Measurements from ENCODE around the gene RCAN2. TPM values are rescaled to one million over a fixed set of nuclear protein-coding genes. Genes with fewer than 3 reads are reported as not detected.

The RCAN2 gene
- total and polyA plus RNA-seq, 4 donors = 4.5 to 16.7 (median 4.8) TPM

DNA sequence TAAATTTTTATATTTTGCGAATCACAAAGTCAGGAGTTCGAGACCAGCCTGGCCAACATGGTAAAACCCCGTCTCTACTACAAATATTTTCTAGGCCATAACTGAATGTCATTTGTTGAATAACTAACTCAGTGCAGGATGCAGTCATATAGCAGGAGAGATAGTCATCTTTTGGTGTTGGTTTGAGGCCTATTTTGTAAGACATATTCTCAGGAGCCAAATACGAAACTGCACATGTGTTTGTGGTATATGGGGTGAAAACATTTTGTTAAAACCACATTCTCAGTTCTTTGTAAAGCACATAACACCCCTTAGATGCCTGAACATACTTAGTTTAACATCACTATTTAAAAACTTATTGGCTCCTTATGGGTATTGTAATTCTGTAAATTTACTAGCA is 315.8 kb downstream of the RCAN2 start:
- Histone ChIP-seq H3K4me3 (no peak overlapping the region), H3K9ac (ENCODE audit: insufficient read depth in 1 of 2, low read length in 2 of 2) (no peak overlapping the region), H3K36me3 (ENCODE audit: control insufficient read depth in 4 of 4, insufficient read depth in 4 of 4, low read length in 4 of 4) (no peaks in the 10 kb centered on the region), H3K9me3 (ENCODE audit: control insufficient read depth in 4 of 4, insufficient read depth in 3 of 4, low read length in 3 of 4) (no peaks in the 10 kb centered on the region), H3K27ac (ENCODE audit: low read depth in 1 of 2, low read length in 1 of 2) (no peak overlapping the region), H3K27me3 (ENCODE audit: control insufficient read depth in 3 of 3, insufficient read depth in 3 of 3, low read length in 2 of 3) (no peaks in the 10 kb centered on the region), H3K4me1 (ENCODE audit: control insufficient read depth in 5 of 5, insufficient read depth in 5 of 5, low read length in 5 of 5) (peaks cover 0 to 3% (median 0%) of the 10 kb centered on the region in 5 donors)
- TF ChIP-seq, protein P1, sequence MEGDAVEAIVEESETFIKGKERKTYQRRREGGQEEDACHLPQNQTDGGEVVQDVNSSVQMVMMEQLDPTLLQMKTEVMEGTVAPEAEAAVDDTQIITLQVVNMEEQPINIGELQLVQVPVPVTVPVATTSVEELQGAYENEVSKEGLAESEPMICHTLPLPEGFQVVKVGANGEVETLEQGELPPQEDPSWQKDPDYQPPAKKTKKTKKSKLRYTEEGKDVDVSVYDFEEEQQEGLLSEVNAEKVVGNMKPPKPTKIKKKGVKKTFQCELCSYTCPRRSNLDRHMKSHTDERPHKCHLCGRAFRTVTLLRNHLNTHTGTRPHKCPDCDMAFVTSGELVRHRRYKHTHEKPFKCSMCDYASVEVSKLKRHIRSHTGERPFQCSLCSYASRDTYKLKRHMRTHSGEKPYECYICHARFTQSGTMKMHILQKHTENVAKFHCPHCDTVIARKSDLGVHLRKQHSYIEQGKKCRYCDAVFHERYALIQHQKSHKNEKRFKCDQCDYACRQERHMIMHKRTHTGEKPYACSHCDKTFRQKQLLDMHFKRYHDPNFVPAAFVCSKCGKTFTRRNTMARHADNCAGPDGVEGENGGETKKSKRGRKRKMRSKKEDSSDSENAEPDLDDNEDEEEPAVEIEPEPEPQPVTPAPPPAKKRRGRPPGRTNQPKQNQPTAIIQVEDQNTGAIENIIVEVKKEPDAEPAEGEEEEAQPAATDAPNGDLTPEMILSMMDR (IDR thresholded peaks at IDR 0.05; ENCODE audit: control extremely low read depth, extremely low read depth) = no peak
- DNase-seq (no peak), ATAC-seq (ENCODE audit: insufficient read depth, low FRiP score) (no peak)
- WGBS, 2 donors = 84 to 87% methylated on average over 4 of the region's 4 CpGs

DNA sequence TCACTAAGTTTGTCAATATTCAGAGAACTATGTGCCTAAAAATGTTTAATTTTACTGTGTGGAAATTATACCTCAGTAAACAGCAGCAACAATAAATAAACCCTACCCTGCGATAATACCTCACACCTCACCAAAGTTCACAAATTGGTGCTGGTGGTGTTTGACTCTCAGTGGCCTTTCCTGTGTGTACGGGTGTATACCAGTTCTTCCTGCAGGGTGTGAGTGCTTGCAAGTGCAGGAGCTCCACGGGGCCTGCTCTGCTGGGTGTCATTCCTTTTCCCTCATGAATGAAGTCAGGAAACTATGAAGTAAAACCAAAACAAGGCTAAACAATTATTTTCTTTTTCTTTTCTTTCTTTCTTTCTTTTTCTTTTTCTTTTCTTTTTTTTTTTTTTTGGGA is 316.3 kb downstream of the RCAN2 start:
- Histone ChIP-seq H3K27ac (ENCODE audit: low read depth in 1 of 2, low read length in 1 of 2) (no peak overlapping the region), H3K36me3 (ENCODE audit: control insufficient read depth in 4 of 4, insufficient read depth in 4 of 4, low read length in 4 of 4) (no peaks in the 10 kb centered on the region), H3K27me3 (ENCODE audit: control insufficient read depth in 3 of 3, insufficient read depth in 3 of 3, low read length in 2 of 3) (no peaks in the 10 kb centered on the region), H3K9ac (ENCODE audit: insufficient read depth in 1 of 2, low read length in 2 of 2) (no peak overlapping the region), H3K4me3 (no peak overlapping the region), H3K4me1 (ENCODE audit: control insufficient read depth in 5 of 5, insufficient read depth in 5 of 5, low read length in 5 of 5) (peaks cover 0 to 8% (median 2%) of the 10 kb centered on the region in 5 donors), H3K9me3 (ENCODE audit: control insufficient read depth in 4 of 4, insufficient read depth in 3 of 4, low read length in 3 of 4) (no peaks in the 10 kb centered on the region)
- DNase-seq (no peak), ATAC-seq (ENCODE audit: insufficient read depth, low FRiP score) (no peak)
- 72 to 80% methylated on average over 3 of the region's 3 CpGs for WGBS, 2 donors
- TF ChIP-seq, protein P1 (IDR thresholded peaks at IDR 0.05; ENCODE audit: control extremely low read depth, extremely low read depth) = no peak

DNA sequence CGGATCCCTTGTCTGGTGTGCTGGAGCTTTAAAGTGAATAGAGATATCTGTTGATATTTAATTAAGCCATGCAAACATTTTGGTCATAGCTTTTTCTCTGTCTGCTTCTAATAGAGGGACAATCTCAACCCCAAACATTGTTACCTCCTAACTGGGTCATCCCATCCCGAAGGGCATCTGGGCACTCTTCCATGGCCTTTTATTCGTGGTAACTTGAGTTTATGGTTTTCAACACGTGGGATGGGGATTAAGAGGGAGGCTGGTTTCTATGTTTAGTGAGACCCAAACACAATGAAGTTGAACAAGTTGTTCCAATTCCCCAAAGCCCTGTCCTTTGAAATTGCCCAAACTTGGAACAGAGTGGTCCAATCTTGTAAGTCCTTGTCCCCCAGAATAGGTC is 319.1 kb downstream of the RCAN2 start:
- TF ChIP-seq, protein P1 (IDR thresholded peaks at IDR 0.05; ENCODE audit: control extremely low read depth, extremely low read depth) = no peak
- H3K36me3 ChIP-seq (ENCODE audit: control insufficient read depth in 4 of 4, insufficient read depth in 4 of 4, low read length in 4 of 4) = no peaks in the 10 kb centered on the region
- no peak overlapping the region for H3K27ac ChIP-seq (ENCODE audit: low read depth in 1 of 2, low read length in 1 of 2)
- no peak for DNase-seq
- H3K4me1 ChIP-seq (ENCODE audit: control insufficient read depth in 5 of 5, insufficient read depth in 5 of 5, low read length in 5 of 5) = peaks cover 0 to 11% (median 2%) of the 10 kb centered on the region in 5 donors
- no peaks in the 10 kb centered on the region for H3K27me3 ChIP-seq (ENCODE audit: control insufficient read depth in 3 of 3, insufficient read depth in 3 of 3, low read length in 2 of 3)
- ATAC-seq (ENCODE audit: insufficient read depth, low FRiP score) = no peak
- WGBS, 2 donors = 90 to 96% methylated on average over 4 of the region's 4 CpGs
- H3K9ac ChIP-seq (ENCODE audit: insufficient read depth in 1 of 2, low read length in 2 of 2) = no peak overlapping the region
- no peak overlapping the region for H3K4me3 ChIP-seq
- H3K9me3 ChIP-seq (ENCODE audit: control insufficient read depth in 4 of 4, insufficient read depth in 3 of 4, low read length in 3 of 4) = no peaks in the 10 kb centered on the region

Other genes with a start within 250 kb of the RCAN2 start
- gene CYP39A1, start 161.4 kb upstream of the RCAN2 start, total RNA-seq = 10 to 100 TPM in 1 of 2 donors, 1 to 10 TPM in 1; 6.3 to 14.4 TPM
- gene CYP39A1, start 161.4 kb upstream of the RCAN2 start, polyA plus RNA-seq = 1 to 10 TPM; 2.2 to 3.6 TPM
- gene SLC25A27, start 161.5 kb upstream of the RCAN2 start, total RNA-seq = 10 to 100 TPM in 1 of 2 donors, 1 to 10 TPM in 1; 6.6 to 99.3 TPM
- 10 to 100 TPM in 1 of 2 donors, 1 to 10 TPM in 1; 2.9 to 17.8 TPM for gene SLC25A27, start 161.5 kb upstream of the RCAN2 start, polyA plus RNA-seq
- 1 to 10 TPM in 1 of 2 donors, under 1 TPM in 1; 0.34 to 1.8 TPM for gene TDRD6, start 196.4 kb upstream of the RCAN2 start, total RNA-seq
- under 1 TPM; 0.03 to 0.51 TPM for gene TDRD6, start 196.4 kb upstream of the RCAN2 start, polyA plus RNA-seq
- gene PLA2G7, start 243.9 kb upstream of the RCAN2 start, total RNA-seq = 1 to 10 TPM; 6.7 to 9.4 TPM
- 10 to 100 TPM; 13.5 to 23.4 TPM for gene PLA2G7, start 243.9 kb upstream of the RCAN2 start, polyA plus RNA-seq